SK-N-SH treated with all-trans-retinoic acid at 6 μM for 48 hours (cell line): ENCODE measurements around the gene DLG1.

Experiments used
- ARNTL ChIP-seq: fragments of 450-650 bp; formaldehyde crosslinking; IDR thresholded peaks from 2 replicates; pipeline ENCODE4 v1.5.0; 2020; ENCODE audit warnings: low read depth, mild to moderate bottlenecking, moderate library complexity, borderline replicate concordance
- CREB5 ChIP-seq: fragments of 250-450 bp; sonication (Bioruptor Pico); IDR thresholded peaks from 2 replicates; pipeline ENCODE4 v1.5.1; 2020; ENCODE audit warnings: low read depth, mild to moderate bottlenecking, moderate library complexity
- ESRRG ChIP-seq: fragments of 250-450 bp; sonication (Bioruptor Pico); IDR thresholded peaks from 2 replicates; pipeline ENCODE4 v1.6.1; 2021; ENCODE audit warnings: mild to moderate bottlenecking
- GLIS3 ChIP-seq: fragments of 250-450 bp; sonication (Bioruptor Pico); IDR thresholded peaks from 2 replicates; pipeline ENCODE4 v1.5.0; 2020; ENCODE audit warnings: mild to moderate bottlenecking, moderate library complexity
- RARB ChIP-seq: fragments of 250-450 bp; sonication (Bioruptor Pico); IDR thresholded peaks from 2 replicates; pipeline ENCODE4 v1.8.0; 2021; ENCODE audit warnings: mild to moderate bottlenecking, moderate library complexity
- ZC3H10 ChIP-seq: fragments of 250-450 bp; sonication (Bioruptor Pico); IDR thresholded peaks from 2 replicates; pipeline ENCODE4 v1.5.1; 2021; ENCODE audit warnings: mild to moderate bottlenecking, moderate library complexity
- ZFP3 ChIP-seq: fragments of 250-450 bp; sonication (Bioruptor Pico); IDR thresholded peaks from 2 replicates; pipeline ENCODE4 v1.5.0; 2020; ENCODE audit warnings: mild to moderate bottlenecking, moderate library complexity
- ZFP30 ChIP-seq: fragments of 450-650 bp; formaldehyde crosslinking; IDR thresholded peaks from 2 replicates; pipeline ENCODE4 v1.5.0; 2022; ENCODE audit warnings: mild to moderate bottlenecking, moderate library complexity
- ZNF565 ChIP-seq: fragments of 450-650 bp; formaldehyde crosslinking; conservative IDR thresholded peaks from 2 replicates; pipeline ENCODE4 v1.5.0; 2020; ENCODE audit warnings: low read depth, mild to moderate bottlenecking, moderate library complexity
- ZNF70 ChIP-seq: fragments of 450-650 bp; formaldehyde crosslinking; IDR thresholded peaks from 2 replicates; pipeline ENCODE4 v1.5.0; 2020; ENCODE audit warnings: mild to moderate bottlenecking, moderate library complexity
- ZNF8 ChIP-seq: fragments of 450-650 bp; formaldehyde crosslinking; IDR thresholded peaks from 2 replicates; pipeline ENCODE4 v1.5.0; 2020; ENCODE audit warnings: mild to moderate bottlenecking, moderate library complexity
- TF ChIP-seq, protein P1 (sequence below): fragments of 250-450 bp; sonication (Bioruptor Pico); IDR thresholded peaks from 2 replicates; pipeline ENCODE4 v1.5.0; 2020; ENCODE audit warnings: mild to moderate bottlenecking, moderate library complexity
- TF ChIP-seq, protein P2 (sequence below): fragments of 250-450 bp; sonication (Bioruptor Pico); IDR thresholded peaks from 2 replicates; pipeline ENCODE4 v1.8.0; 2020; ENCODE audit warnings: mild to moderate bottlenecking, moderate library complexity, borderline replicate concordance

- no peak for TF ChIP-seq ZNF8
- TF ChIP-seq, protein P1, sequence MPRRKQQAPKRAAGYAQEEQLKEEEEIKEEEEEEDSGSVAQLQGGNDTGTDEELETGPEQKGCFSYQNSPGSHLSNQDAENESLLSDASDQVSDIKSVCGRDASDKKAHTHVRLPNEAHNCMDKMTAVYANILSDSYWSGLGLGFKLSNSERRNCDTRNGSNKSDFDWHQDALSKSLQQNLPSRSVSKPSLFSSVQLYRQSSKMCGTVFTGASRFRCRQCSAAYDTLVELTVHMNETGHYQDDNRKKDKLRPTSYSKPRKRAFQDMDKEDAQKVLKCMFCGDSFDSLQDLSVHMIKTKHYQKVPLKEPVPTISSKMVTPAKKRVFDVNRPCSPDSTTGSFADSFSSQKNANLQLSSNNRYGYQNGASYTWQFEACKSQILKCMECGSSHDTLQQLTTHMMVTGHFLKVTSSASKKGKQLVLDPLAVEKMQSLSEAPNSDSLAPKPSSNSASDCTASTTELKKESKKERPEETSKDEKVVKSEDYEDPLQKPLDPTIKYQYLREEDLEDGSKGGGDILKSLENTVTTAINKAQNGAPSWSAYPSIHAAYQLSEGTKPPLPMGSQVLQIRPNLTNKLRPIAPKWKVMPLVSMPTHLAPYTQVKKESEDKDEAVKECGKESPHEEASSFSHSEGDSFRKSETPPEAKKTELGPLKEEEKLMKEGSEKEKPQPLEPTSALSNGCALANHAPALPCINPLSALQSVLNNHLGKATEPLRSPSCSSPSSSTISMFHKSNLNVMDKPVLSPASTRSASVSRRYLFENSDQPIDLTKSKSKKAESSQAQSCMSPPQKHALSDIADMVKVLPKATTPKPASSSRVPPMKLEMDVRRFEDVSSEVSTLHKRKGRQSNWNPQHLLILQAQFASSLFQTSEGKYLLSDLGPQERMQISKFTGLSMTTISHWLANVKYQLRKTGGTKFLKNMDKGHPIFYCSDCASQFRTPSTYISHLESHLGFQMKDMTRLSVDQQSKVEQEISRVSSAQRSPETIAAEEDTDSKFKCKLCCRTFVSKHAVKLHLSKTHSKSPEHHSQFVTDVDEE (CRISPR knock-in tag), result no peak
- no peak for TF ChIP-seq ZFP3 (CRISPR knock-in tag)
- no peak for TF ChIP-seq ARNTL (CRISPR knock-in tag)
- TF ChIP-seq ESRRG (CRISPR knock-in tag), result no peak
- TF ChIP-seq, protein P2, sequence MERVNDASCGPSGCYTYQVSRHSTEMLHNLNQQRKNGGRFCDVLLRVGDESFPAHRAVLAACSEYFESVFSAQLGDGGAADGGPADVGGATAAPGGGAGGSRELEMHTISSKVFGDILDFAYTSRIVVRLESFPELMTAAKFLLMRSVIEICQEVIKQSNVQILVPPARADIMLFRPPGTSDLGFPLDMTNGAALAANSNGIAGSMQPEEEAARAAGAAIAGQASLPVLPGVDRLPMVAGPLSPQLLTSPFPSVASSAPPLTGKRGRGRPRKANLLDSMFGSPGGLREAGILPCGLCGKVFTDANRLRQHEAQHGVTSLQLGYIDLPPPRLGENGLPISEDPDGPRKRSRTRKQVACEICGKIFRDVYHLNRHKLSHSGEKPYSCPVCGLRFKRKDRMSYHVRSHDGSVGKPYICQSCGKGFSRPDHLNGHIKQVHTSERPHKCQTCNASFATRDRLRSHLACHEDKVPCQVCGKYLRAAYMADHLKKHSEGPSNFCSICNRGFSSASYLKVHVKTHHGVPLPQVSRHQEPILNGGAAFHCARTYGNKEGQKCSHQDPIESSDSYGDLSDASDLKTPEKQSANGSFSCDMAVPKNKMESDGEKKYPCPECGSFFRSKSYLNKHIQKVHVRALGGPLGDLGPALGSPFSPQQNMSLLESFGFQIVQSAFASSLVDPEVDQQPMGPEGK, result no peak
- TF ChIP-seq ZFP30, result no peak
- no peak for TF ChIP-seq ZNF565 (CRISPR knock-in tag)
- no peak for TF ChIP-seq ZNF70 (CRISPR knock-in tag)
- no peak for TF ChIP-seq RARB (CRISPR knock-in tag)
- TF ChIP-seq CREB5, result no peak
- no peak for TF ChIP-seq GLIS3 (CRISPR knock-in tag)
- TF ChIP-seq ZC3H10 (CRISPR knock-in tag), result no peak
These were observed 281.4 kb downstream of the DLG1 start for GRCh38 chr3:197017003-197017402.
